ENCODE results near the gene RAPGEF3.

RAPGEF3 gene

DNA sequence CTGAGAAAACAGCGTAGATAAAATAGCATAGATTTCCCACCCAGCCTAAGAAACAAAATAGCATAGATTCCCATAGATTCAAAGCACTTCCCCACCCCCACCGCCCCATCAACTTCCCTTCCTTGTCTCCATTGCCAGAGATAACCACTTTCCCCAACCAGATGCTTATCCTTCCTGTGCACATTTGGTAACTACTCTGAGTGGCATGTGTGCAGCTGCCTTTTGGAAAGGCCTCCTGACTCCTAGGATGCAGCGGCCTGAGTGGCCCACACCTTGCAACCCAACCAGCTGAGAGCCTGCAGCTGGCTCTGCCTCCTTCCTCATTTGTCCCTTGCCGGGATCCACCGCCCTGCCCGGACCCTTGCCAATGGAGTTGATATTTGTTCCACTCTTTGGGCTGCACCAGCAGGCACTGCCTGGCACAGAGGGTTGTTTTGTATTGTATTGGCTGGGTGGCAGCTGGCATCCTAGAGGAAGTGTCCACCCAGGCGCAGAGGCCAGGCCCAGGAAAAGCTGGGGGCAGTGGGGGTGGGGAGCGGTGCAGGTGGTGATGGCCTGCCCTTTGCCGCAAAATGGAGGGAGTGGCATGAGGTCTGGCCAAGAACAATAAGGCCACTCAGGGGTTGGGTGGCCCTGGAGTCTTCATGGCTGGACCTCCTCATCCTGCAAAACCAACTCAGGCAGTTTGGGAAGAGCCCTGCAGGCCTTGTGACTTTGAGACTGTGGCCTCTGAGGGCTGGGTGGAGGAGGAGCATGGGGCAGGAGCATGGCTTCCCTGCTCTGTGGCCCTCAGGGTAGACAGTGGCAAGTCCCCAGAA, 19.3 kb upstream of the RAPGEF3 start:
- in situ Hi-C loops (cut with HindIII; ENCODE audit: low sequenced_read_pairs), result no loop called here

DNA sequence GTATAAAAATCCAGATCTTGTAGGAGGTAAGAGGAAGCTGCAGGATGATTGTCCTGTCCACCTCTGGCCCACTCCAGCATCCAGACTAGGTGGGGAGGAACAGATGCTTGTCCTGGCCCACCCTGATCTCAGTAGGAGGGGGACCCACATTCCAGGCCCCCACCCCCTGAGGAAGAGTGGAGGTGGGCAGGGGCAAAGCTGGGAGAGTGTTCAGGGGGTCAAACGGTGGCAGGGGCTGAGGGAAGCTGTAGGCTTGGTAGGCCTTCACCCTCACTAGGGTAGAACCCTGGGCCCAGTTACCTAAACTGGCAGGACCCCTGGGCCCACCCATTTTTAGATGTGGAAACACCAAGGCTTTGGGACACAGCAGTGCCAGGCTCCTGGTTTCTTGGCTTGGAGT, 18.5 kb upstream of the RAPGEF3 start:
- in situ Hi-C loops (cut with HindIII; ENCODE audit: low sequenced_read_pairs), result no loop called here

DNA sequence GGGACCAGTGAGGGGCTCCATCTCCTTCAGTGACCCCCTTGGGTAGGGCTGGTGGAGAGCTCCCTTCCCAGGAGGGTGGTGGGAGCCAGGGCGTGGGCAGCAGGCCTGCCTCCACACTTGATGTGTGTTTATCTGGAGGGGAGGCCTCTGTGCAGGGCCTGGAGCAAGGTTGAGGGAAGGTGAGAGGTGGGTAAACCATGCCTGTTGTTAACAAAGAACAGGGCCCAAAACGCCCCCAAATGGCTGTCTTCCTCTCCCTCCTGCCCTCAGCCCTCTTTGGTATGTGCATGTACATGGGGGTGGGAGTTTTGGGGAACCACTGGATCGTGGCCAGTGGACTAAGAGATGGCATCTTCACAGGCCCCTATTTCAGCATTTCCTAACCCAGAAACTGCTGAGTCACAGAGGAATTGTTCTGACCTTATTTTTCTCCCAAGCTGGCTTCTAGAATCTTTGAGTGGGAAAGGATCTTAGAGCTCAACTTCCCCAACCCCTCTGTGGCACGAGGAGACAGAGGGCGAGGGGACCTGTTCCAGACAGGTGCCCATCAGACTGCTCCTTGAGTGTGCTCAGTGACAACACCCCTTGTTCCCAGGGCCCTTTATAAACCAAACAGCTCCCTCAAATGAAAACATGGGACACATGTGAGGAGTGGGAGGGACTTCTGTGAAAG, 17.9 kb upstream of the RAPGEF3 start:
- in situ Hi-C loops (cut with HindIII; ENCODE audit: low sequenced_read_pairs), result no loop called here

DNA sequence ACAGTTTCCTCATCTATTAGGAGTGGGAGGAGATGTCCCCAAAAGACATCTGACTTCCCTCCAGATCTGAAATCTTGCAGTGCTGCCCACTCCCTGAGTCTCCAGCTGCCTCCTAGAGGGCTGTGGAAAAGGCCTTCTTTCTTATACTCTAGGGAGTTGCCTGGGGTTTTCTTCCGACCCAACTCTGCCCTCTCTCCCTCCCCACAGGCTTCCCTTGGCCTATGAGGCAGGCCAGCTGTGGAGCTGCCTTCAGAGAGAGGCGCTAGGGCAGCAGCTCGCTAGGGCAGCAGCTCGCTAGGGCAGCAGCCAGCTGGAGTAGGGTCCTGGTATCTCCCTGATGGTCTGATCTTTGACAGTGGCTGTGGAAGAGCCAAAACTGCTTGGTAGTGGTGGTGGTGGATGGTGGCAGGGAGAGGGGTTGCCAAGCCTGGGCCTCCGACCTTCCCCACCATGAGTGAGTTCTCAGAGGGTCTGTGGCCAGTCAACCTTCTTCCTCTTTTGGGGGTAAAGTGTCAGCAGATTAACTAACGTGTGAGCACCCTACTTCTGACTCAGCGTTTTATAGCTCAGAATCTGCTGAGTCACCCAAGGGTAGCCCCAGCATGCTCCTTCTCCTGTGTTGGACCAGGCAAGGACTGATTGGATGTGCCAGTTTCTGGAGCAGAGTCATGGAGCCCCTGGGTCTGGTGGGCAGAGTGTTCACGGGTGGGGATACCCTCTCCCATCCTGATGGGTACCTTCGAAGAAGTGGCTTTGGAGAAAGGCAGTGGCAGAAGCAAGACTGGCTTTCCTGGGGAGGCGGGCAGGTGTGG, 16.6 kb upstream of the RAPGEF3 start:
- in situ Hi-C loops (cut with HindIII; ENCODE audit: low sequenced_read_pairs), result no loop called here

DNA sequence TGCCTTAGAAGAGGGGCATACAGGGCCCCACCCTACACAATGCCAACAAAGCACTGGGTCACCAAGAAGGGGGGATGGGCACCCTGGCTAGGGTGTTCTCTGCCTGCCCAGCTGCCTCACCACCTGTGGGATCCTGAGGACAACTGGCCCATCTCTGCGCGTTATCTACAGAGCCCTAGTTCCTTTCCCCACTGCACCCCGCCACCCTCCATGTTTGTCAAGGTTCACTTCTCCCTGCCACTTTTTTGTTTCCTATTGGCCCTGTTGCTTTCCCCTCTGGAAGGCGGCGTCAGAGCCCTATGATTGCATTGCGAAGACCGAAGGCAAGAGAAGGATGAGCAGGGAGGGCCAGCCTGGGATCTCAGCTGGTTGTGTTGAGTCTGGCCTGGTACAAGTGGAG, 16.0 kb upstream of the RAPGEF3 start:
- in situ Hi-C loops (cut with HindIII; ENCODE audit: low sequenced_read_pairs), result no loop called here

DNA sequence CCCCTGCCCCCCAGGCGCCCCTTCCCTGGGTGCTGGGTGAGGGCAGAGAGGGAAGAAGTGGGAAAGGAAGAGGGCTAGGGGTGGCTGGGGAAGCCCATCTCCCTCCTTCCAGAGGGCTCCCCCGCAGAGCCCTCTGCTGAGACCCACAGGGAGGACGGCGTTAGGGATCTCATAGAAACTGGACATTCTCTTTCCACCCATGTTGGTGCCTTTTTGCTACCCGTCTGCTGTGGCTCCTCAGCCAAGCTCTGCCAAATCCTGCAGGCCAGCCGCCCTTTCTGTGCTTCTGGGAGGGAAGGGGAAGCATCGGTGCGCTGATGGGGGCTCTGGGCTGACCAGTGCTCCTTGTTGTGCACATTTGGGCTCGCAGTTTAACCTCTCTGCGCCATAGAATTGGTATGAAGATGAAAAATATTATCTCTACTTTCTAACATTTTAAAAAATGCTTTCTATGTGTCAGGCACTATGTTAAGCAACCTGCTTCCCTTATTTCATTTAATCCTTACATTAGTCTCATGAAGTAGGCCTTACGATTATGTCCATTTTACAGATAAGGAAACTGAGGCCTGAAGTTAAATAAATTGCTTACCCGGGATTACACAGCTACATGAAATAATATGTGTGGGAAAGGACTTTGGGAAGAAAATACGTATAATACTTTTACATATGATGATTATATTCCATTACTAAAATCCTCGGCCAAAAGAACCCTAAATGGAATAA, 15.3 kb upstream of the RAPGEF3 start:
- in situ Hi-C loops (cut with HindIII; ENCODE audit: low sequenced_read_pairs), result no loop called here

DNA sequence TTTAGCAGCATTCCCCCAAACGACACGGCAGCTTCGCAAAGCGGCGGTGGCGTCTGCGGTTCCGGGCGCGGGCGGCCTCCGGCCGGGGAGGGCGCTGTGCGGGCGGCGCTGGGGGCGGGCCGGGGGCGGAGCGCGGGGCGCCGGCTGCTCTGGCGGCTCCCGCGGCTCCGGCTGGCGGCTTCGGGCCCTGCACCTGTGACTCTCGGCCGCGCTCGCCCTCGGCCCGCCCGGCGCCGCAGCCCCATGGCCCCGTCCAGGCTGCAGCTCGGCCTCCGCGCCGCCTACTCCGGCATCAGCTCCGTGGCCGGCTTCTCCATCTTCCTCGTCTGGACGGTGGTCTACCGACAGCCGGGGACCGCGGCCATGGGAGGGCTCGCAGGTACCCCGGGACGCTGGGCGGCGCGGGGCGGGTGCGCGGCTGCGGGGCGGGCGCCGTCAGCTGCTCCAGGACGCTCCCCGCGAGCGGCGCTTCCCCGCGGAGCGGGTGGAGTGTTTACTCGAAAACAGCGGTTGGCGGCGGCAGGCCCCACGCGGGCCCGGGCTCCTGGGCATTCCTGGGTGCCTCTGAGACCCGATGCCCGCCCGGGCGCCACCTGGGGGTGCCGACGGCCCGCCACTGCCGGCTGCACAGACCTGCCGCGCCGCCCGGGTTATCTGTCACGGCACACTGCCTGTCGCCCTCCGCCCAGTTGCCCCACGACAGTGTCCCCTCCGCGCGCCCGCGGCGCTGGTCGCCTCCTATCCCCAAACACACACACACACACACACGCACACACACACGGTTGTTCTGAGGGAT, 14.6 kb upstream of the RAPGEF3 start, which contains the start of gene SLC48A1:
TSS of gene SLC48A1 (plus strand) at position 177 of the 796 bp plus-strand sequence. CDS start at position 244, 67 bp downstream.
- in situ Hi-C loops (cut with HindIII; ENCODE audit: low sequenced_read_pairs), result no loop called here

DNA sequence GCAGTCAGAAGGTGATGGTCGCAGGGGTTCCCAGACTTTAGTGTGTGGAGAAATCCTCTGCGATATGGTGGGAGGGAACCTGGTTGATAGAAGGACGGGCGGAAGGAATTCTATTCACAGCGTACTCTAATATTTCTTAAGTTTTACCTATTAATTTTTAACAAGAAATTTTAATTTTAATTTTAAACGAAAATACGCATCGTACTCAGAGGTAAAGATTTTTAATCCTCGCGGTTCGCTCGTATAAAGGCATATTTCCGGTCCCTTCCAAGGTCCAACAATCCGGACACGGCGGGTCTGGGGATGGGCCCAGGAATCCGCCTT, 14.0 kb upstream of the RAPGEF3 start:
- in situ Hi-C loops (cut with HindIII; ENCODE audit: low sequenced_read_pairs), result no loop called here

DNA sequence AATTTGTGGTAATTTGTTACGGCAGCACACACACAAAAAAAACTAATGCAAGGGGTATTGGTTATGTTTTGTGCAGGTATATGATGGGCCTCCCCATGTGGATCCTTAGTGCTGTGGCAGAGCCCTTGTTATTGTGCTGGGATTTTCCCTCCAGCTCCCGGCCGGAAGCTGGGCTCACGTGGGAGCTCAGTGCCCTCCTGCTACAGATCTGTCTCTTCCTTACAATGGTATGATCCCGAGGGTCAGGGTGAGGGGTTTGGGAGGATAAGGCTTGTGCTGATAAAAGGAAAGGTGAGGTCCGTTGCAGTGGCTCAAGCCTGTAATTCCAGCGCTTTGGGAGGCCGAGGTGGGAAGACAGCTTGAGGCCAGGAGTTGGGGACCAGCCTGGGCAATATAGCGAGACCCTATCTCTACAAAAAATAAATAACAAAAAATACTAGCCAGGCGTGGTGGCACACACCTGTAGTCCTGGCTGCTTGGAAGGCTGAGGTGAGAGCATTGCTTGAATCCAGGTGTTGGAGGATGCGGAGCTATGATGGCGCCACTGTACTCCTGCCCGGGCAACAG, 13.5 kb upstream of the RAPGEF3 start:
- in situ Hi-C loops (cut with HindIII; ENCODE audit: low sequenced_read_pairs), result no loop called here

DNA sequence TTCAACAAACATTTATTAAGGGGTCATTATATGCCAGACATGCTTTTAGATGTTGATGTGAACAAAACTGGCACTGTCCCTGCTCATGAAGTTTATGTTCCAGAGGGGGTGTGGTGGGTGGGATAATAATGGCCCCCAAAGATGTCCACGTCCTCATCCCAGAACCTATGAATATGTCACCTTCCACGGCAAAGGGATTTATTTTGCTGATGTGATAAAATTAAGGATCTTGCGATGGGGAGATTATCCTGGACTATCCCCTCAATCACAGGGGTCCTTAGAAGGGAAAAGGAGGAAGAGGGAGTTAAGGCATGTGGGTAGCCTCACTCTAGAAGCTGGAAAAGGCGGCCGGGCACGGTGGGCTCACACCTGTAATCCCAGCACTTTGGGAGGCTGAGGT, 12.6 kb upstream of the RAPGEF3 start:
- in situ Hi-C loops (cut with HindIII; ENCODE audit: low sequenced_read_pairs), result no loop called here

DNA sequence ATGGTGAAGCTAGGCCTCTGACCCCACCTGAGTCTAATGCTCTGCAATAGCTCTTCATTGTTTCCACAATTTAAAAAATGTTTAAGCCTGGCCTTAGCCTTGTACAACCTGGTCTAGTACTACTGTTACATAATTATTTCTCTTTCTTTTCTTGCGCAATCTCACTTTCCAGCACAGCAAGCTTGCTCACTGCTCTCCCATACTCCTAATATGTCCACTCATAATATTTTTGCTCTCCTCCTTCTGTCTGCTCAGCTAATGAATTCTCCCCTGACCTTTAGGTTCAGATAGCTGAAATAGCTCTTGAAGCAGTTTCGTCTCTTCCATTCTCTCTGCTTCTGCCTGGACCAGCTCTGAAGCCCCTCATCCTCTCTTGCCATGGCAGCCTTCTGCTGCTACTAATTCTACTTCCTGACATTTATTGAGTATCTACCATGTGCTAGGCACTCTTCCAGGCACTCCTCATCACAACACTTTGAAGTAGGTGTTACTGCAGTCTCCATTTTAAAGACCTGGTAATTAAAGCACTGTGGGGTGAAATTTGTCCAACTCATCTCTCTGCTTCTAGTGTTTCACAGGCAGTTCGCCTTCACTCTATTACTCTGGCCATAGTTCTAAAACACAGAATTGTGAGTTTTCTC, 11.5 kb upstream of the RAPGEF3 start:
- in situ Hi-C loops (cut with HindIII; ENCODE audit: low sequenced_read_pairs), result no loop called here

DNA sequence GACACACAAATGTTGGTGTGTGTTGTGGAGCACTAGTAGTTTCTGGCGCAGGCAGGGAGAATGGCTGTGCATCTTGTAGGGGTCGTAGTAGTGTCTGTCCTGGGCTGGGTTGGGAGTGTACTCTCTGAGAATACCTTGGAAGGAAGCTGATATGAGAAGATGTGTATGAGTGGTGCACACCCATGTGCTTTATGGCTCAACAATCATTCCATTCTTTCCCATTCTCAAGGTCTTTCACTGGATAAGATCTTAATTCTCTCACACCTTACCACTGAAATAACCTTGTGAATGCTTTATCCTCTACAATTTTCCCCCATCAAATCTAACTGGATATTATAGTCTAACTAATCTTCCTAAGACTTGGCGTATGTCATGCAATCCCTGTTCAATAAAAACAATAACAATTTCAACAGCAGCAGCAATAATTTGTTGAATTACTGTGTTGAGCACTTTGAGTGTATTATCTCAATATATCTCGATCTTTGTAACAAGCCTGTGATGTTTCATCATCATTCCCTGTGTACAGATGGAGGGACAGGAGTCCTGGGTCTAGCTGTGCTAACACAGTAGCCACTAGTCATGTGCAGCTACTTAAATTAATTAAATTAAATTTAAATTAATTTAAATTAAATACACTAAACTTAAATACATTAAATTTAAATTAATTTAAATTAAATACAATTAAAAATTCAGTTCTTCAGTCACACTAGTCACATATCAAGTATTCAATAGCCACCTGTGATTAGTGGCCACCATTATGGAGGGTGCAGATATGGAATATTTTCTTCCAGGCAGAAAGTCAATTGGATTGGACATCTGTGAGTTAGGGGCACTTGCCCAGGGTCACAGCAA, 10.8 kb upstream of the RAPGEF3 start:
- in situ Hi-C loops (cut with HindIII; ENCODE audit: low sequenced_read_pairs), result no loop called here

DNA sequence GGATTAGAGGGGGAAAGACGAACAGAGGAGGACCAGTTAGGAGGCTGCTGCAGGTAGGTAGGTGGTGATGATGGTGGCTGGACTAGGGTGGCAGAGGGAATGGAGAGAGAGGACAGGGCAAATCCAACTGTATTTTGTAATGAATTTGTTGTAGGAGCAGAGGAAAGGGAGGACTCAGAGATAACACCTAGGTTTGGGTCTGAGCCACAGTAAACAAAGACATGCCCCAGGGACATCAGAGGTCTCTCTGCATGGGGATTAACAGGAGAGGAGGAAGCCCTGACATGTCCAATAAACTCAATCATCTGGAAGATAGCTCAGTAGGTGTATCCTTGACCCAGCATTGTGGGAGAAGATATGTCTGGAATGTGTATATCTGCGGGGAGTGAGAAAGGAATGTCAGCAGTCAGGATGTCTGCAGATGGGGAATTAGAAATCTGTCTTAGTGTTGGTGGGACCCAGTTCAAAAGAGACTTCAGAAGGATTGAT, 9.7 kb upstream of the RAPGEF3 start:
- in situ Hi-C loops (cut with HindIII; ENCODE audit: low sequenced_read_pairs), result no loop called here

DNA sequence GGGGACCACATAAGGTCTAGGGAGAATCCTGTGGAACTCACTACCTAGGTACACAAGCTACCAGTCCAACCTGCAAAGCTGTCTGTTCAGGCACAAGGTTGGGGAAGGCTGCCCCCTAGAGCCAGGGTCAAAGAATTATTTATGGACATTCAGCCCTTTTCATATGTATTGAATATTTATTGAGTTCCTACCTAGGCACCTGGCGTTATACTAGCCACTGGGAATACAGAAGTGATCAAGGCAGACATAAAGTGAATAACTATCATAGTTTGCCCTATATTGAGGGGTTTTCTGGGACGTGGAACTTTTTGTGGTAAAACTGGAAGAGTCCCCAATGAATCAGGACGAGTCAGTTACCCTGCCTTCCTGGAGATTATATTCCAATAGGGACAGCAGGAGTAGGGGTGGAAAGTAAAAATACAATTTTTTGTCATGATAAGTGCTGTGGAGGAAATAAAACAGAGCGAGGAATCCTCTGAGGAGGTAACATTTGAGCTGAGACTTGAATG, 8.6 kb upstream of the RAPGEF3 start:
- in situ Hi-C loops (cut with HindIII; ENCODE audit: low sequenced_read_pairs), result no loop called here

DNA sequence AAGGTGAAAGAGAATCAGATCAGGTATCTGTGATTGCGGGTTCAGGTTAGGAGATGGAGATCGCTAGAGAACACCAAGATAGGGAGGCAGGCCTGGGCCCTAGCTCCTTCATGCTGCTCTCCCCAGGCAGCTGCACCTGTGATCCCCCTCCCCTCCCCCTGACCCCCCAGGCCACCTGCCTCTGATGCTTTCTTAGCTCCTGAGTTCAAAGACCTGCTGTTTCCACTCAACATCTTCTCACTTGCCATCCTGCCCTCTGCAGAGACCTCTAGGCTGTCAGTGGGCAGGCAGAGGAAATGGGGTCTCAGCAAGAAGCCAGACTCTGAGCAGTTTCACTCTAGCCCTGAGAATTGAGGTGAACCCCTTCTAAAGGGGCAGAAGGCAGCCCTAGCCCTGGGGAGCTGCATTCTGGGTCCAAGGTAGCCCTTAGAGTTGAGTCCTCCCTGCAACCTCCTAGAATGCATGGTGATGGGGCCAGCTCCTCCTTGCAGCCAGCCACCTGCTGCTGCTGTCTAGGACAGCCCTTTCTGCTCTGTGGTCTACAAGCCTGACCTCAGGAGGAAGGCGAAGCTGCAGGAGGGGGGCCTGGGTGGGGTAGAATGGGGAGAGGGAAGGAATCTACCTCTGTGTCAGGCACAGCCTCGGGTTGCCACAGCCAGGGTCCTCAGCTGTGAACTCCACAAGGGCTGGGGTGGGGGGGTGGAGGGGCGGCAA, 8.0 kb upstream of the RAPGEF3 start:
- in situ Hi-C loops (cut with HindIII; ENCODE audit: low sequenced_read_pairs), result no loop called here

DNA sequence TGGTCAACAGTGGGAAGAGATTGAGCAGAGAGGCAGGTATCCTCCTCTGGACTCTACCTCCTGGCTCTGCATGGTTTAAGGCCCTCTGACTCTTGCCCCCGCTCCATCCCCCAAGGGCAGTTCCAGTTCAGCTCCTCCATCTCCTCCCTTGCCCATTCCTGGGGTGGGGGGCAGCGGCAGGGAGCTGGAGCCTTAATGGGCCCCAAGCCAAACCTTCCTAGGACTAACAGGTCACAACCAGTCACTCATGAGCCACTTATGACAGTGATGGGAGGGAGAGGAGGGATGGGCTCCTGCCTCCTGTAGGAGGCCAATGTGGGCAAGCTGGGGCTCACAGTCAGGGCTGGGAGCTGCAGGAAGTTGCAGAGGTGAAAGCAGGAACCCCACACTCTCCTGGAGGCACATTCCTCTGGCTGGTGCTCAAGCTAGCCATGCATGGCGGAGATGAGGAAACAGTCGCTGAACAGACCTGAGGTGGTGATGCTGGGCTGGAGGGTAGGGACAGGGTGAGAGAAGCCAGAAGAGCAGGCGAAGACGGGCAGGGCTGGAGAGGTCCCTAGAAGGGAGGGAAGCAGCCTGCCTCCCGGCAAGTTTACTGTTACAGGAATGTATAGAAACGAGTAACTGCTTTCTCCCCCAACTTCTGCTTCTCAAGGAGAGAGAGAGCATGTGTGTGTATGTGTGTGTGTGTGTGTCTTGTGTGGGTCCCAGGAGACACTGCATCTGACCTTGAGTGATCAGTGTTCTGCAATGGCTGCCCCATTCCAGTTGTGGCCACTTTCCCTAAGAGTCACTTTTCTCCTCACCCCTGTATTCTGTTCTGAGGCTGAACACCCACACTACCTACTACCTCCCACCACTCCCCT, 5.0 kb upstream of the RAPGEF3 start:
- in situ Hi-C loops (cut with HindIII; ENCODE audit: low sequenced_read_pairs), result no loop called here
